Right forelimb (tissue), 1 donor: ENCODE data around the gene PSD4.

Experiments used
- DNase-seq: peaks from one replicate; pipeline ENCODE4 v3.0.0-alpha.2; 2018

PSD4 gene

GRCh38 chr2:113225263-113226259 is 51.8 kb downstream of the PSD4 start:
- no peak for DNase-seq

DNA sequence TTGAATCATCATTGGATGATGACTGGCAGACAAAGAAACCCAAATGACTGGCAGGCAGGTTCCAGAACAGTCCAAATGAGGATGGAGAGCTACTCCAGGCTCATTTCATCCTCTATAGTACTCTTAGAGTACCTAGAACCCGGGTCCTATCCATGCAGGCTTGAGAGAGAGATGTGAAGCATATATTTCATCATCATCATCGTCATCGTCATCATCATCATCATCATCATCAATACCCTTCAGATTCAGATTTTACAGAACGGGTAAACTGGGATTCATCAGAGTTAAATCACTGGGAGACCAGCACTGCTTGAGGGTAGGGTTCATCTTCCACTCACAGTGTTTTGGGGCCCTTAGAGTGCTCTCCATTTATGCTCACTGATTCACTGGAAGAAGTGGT is 52.7 kb downstream of the PSD4 start:
- DNase-seq: no peak

- DNase-seq: no peak
Observed at GRCh38 chr2:113227290-113227689, 53.5 kb downstream of the PSD4 start.

- no peak for DNase-seq
Observed at GRCh38 chr2:113227698-113228097, 53.9 kb downstream of the PSD4 start.

- DNase-seq: no peak
Observed at GRCh38 chr2:113228351-113228750, 54.6 kb downstream of the PSD4 start.

DNA sequence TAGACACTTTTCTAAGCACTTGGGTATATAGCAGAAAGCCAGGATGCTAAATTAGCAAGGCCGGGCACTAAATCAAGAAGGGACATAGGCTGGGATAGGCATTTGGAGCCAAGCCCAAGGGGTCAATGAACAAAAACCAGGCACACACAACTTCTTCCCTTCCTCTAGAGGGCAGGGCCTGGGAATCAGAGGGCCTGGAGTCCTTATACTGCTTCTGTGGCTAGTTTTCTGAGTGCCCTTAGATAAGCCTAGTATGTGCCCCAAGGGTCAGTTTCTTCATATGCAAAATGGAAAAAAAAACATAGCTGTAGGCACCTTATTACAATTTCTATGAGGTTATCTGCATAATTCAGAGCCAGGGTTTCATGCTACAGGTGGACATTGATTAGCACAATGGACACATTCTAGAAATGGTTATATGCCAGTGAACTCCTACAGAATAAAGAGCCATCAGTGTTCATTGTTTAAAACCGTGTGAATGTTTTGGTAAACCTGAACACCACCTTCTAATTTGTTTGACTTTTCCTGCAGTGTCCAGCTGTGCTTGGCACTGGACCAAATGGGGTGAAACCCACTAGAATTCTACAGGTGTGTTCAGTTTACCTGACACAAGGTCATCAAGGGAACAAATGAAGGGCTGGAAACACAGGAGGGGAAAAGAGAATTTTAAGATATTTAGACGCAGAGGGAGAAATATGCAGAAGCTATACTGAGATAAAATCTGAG is 55.4 kb downstream of the PSD4 start:
- DNase-seq: no peak

- no peak for DNase-seq
Observed at GRCh38 chr2:113229795-113230194, 56.0 kb downstream of the PSD4 start.

DNA sequence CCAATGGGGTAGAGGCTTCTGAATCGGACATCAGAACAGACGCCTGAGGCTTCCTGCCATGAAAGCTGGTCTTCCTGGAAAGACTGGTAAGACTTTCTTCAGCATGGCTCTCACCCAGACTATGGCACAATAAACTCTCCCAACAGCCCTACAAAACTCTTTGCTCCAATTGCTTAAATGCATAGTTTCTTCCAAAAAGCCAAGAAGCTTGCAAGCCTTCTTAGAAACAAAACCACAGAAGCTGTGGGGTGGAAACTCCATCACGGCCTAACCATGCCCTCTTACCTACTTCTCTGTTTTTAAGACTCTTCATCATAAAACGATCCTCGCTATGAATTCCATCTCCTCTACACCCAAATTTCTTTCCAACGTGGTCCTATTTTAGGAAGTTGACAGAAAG is 56.8 kb downstream of the PSD4 start:
- no peak for DNase-seq

DNA sequence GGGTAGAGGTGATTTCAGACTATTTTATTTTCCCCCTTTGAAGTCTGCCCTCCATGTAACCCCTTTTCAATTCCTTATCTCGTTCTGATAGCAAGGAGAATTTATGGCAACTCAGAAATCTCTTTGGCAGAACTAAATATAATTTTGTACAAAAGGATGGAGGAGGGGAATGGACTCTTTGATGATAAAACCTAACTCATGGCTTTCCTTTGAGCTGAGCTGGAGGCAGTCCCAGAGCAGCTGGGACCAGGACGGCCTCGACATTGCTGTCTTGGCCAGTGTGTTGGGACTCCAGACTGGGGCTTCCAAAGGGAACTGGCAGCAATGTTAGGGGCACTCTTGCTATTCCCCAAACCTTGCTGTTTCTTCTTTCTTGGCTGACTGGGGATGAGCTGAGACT is 57.3 kb downstream of the PSD4 start:
- DNase-seq: no peak

DNA sequence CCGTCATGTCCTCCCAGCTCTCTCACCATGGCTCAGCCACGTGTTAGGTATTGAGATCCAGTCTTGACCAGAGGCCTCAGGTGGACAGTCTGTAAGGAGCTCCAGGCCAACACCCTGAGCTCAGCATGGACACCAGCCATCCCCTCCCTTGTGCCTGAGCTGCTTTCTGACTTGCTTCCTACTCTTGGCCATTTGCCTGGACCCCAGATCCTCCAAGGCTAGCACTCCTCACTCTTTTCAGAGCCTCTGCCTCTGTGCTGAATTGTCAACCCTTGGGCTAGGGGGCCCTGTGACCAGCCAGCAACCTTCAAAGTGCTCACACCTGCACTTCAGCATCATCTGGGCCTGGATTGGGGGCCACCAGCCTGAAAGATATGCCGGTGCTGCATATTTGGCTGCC is 58.4 kb downstream of the PSD4 start:
- DNase-seq: no peak

GRCh38 chr2:113232740-113233139 is 59.0 kb downstream of the PSD4 start:
- DNase-seq: no peak

DNA sequence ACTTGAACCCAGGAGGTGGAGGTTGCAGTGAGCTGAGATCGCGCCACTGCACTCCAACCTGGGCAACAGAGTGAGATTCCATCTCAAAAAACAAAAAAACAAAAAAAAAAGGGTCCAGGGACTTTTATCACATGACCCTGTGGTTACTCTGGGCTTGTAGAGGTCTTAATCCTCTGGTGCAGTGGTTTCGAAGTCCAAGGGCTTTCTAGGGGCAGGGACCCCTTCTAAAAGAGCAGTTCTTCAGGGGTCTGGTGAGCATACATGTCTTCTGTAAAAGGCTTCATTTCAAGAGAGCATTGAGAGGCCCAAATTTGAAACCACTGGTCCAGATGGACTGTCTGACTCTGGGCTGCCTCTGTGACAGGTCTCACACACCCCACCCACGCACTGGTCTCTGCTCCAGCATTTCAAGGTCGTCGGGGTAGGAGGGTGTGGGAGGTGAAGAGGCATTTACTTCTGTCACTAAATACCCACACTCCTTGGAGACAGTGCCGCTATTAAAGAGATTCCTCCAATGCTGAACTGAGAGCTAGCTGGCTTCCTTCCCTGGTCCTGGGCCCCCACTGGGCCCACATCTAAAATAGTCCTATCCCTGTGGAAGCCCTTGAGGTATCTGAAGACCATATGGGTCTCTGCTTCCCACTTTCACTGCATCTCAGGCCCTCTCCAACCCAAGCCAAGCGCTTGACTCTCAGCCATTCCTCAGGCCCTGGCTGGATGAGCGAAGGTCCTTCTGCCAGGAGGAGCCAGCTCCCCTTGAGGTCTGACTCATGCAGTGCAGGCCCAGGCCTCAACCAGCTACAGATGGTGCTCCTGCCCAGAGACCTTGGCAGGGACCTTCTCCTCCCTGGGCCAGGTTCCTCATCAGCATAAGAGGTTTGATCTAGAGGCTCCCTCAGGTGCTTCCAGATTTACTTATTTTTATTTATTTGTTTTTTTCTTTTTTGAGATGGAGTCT is 60.1 kb downstream of the PSD4 start:
- no peak for DNase-seq

GRCh38 chr2:113234721-113235346 is 61.1 kb downstream of the PSD4 start:
- no peak for DNase-seq

- DNase-seq: peak; percentile 69
Observed at GRCh38 chr2:113235347-113236226, 61.8 kb downstream of the PSD4 start.

- DNase-seq: no peak
Observed at GRCh38 chr2:113236367-113237159, 62.8 kb downstream of the PSD4 start.

GRCh38 chr2:113237604-113238160 is 63.9 kb downstream of the PSD4 start:
- no peak for DNase-seq

DNA sequence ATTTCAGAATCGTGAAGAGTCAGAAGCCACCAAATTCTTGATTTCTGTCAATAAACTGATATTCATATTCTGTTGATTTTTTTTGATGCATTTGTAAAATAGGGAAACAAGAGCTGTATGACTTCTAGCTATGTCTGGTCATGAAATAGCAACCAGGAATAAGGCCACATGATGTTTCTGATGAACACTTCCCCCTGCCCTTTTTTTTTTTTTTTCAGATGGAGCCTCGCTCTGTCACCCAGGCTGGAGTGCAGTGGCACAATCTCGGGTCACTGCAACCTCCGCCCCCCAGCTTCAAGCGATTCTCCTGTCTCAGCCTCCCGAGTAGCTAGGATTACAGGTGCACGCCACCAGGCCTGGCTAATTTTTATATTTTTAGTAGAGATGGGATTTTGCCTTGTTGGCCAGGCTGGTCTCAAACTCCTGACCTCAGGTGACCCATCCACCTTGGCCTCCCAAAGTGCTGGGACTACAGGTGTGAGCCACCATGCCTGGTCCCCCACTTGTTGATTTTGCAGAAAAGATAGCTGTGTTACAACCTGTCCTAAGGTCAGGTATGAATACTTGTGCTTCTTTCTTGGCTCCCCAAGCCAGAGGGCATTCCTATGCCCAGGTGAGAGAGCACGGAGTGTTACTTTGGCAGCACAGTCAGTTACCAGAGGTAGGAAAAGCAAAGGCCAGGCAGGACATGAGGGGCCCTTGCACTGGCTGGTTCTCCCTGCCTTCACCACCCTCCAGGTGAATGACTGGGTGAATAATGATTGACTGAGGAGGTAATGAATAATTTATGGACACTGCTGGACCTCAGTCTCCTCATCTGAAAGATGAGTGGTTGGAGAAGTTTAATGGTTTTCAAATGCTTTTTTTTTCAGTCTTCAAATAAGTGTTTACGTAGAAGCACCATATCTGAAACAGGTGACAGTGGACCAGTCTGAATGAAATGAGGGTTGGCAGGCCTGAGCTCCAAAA is 65.4 kb downstream of the PSD4 start:
- no peak for DNase-seq

DNA sequence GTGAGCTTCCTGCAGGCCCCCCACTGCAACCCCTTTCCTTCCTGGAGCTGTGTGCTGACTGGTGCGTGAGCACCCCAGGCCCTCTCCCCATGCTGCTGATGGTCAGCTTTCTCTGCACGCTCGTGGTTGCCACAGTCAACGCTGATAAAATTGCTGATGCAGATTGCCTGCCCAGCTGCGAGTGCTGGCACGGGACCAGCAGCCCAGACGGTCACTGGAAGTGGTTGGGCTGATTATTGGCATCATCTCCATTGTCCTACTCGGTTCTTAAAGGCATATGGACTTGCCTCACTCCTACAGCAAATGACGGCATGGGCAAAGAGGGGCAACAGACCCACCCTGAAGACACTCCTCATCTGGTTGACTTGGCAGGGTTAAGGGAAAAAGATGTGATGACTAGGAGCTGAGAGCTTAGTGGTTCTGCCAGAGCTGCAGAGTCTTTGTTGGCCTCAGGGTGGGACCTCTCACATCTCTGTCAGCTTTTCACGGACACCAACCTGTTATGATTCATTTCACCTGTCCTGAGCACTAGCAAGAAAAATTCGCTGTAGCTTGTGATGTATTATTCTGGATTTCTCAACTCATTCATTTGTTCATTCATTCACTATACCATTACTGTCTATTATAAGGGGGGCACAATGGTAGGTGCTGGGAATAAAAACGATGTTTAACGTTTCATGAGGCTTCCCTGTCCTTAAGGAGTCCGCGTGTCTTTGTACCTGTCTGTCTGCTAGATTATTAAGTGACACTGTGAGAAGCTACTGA is 66.6 kb downstream of the PSD4 start:
- peak; percentile 87 for DNase-seq
